ENCODE data around the gene USP43.
"Not testable (repeated sequence)": the region's sequence is repeated elsewhere in the genome, so short reads cannot be mapped to it uniquely, and the experiment has no call there.

Gene USP43

GRCh38 chr17:9644910-9645751 lies at the start of gene USP43:
USP43 (plus strand) TSS chr17:9645517; CDS start chr17:9645633, 116 bp downstream.
- Mint-ChIP-seq H3K4me1 (peaks cover 15% of the 10 kb centered on the region), H3K4me3 (peak within 1 kb of the TSS; percentile 77), H3K27ac (peak within 1 kb of the TSS; percentile 52), H3K27me3 (peaks cover 49% of the 10 kb centered on the region), H3K36me3 (ENCODE audit: low read depth) (no peaks in the 10 kb centered on the region), H3K9me3 (no peaks in the 10 kb centered on the region)
- ATAC-seq, result peak; percentile 68
- peak; percentile 48 for DNase-seq

DNA sequence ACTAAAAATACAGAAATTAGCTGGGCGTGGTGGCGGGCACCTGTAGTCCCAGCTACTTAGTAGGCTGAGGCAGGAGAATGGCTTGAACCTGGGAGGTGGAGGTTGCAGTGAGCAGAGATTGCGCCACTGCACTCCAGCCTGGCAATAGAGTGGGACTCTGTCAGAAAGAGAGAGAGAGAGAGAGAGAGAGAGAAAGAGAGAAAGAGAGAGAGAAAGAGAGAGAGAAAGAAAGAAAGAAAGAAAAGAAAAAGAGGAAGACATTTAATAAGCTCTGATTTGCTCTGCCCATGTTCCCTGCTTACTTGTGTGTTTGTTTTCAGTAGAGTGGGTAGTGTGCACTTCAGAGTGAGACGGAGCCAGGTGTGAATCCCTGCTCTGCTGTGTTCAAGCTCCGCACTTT lies 47.7 kb upstream of the USP43 start:
- not testable (repeated sequence) for H3K4me1 Mint-ChIP-seq; ATAC-seq; DNase-seq; H3K27ac Mint-ChIP-seq; H3K9me3 Mint-ChIP-seq; H3K4me3 Mint-ChIP-seq; H3K36me3 Mint-ChIP-seq (ENCODE audit: low read depth)
- peaks cover 15% of the 10 kb centered on the region for H3K27me3 Mint-ChIP-seq

DNA sequence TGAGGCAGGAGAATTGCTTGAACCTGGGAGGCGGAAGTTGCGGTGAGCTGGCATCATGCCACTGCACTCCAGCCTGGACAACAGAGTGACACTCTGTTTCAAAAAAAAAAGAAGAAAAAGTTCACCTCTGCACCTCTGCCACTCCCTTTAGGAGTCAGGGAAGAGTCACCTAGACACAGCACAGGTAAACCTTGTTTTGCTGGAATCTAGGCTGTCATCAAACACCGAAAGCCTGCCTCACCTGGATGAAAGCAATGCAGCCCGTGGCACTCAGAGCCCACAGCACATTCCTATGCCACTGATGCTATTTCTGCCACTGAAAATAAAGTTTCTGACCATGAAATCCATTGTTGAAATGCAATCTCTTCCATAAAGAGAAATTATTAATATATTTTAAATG lies 46.7 kb upstream of the USP43 start:
- ATAC-seq, result no peak
- no peak overlapping the region for H3K27ac Mint-ChIP-seq
- no peak overlapping the region for H3K4me3 Mint-ChIP-seq
- H3K9me3 Mint-ChIP-seq, result no peaks in the 10 kb centered on the region
- no peak for DNase-seq
- H3K27me3 Mint-ChIP-seq, result peaks cover 16% of the 10 kb centered on the region
- H3K4me1 Mint-ChIP-seq, result no peaks in the 10 kb centered on the region
- H3K36me3 Mint-ChIP-seq (ENCODE audit: low read depth), result no peaks in the 10 kb centered on the region

GRCh38 chr17:9604583-9604982 lies 40.7 kb upstream of the USP43 start:
- ATAC-seq; H3K4me1 Mint-ChIP-seq; H3K36me3 Mint-ChIP-seq (ENCODE audit: low read depth); H3K9me3 Mint-ChIP-seq; H3K27ac Mint-ChIP-seq; DNase-seq; H3K4me3 Mint-ChIP-seq; H3K27me3 Mint-ChIP-seq: not testable (repeated sequence)

DNA sequence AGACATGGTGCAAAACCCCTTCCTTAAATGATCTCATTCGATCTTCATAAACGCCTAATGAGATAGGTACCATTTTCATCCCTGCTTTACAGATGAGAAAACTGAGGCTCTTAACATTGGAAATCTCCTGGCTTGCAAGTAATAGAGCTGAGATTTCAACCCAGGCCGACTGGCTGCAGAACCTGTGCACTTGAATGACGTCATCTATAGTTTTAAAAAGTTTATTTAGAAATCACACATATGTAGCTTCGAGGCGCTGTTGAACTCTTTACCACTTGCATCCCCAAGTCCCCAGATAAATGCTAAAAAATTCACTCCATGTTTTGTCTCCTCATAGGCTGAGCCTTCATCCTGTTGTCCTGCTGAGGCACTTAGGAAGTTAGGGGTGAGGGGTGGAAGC lies 38.9 kb upstream of the USP43 start:
- Mint-ChIP-seq H3K9me3 (no peaks in the 10 kb centered on the region), H3K4me1 (no peaks in the 10 kb centered on the region), H3K36me3 (ENCODE audit: low read depth) (no peaks in the 10 kb centered on the region), H3K4me3 (no peak overlapping the region), H3K27ac (no peak overlapping the region), H3K27me3 (peaks cover 9% of the 10 kb centered on the region)
- no peak for ATAC-seq
- no peak for DNase-seq

- H3K27me3 Mint-ChIP-seq; DNase-seq; H3K9me3 Mint-ChIP-seq; H3K4me3 Mint-ChIP-seq; ATAC-seq; H3K4me1 Mint-ChIP-seq; H3K27ac Mint-ChIP-seq; H3K36me3 Mint-ChIP-seq (ENCODE audit: low read depth): not testable (repeated sequence)
Observed at GRCh38 chr17:9607058-9607457, 38.3 kb upstream of the USP43 start.

DNA sequence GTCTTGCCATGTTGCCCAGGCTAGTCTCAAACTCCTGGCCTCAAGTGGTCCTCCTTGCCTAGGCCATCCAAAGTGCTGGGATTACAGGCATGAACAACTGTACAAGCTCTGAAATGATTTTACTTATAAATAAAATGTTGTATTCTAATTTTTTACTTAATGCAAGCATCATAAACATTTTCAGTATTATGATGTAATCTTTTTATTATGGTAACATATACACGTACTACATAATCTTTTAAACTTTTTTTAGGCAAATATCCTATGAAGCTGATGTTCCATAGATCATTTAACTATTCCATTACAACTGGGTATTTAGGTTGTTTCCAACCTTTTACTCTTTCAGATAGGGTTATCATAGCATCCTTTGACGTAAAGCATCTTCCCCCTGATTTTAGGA lies 33.8 kb upstream of the USP43 start:
- Mint-ChIP-seq H3K9me3 (no peaks in the 10 kb centered on the region), H3K27me3 (peaks cover 11% of the 10 kb centered on the region), H3K4me3 (no peak overlapping the region), H3K27ac (no peak overlapping the region), H3K36me3 (ENCODE audit: low read depth) (no peaks in the 10 kb centered on the region), H3K4me1 (no peaks in the 10 kb centered on the region)
- DNase-seq, result no peak
- ATAC-seq, result no peak

DNA sequence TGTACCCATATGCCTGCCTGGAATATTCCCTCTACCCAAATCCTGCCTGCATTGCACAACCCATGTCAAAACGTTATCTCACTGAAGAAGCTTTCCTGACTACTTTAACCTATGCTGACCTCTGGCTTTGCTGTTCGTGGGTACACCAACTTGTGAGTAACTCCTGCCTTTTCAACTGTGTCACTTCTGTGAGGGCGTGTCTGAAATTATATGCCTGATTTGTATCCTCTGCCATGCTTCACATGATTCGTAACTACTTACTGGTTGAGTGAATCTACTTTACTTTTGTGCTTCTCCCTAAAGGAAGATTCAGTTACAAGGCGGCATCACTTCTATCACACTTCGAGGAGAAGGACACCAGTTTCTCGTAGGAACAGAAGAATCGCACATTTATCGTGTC lies 33.3 kb upstream of the USP43 start:
- no peak overlapping the region for H3K27ac Mint-ChIP-seq
- no peak overlapping the region for H3K4me3 Mint-ChIP-seq
- no peaks in the 10 kb centered on the region for H3K36me3 Mint-ChIP-seq (ENCODE audit: low read depth)
- DNase-seq (no peak), ATAC-seq (no peak)
- no peaks in the 10 kb centered on the region for H3K4me1 Mint-ChIP-seq
- no peaks in the 10 kb centered on the region for H3K9me3 Mint-ChIP-seq
- peaks cover 11% of the 10 kb centered on the region for H3K27me3 Mint-ChIP-seq

DNA sequence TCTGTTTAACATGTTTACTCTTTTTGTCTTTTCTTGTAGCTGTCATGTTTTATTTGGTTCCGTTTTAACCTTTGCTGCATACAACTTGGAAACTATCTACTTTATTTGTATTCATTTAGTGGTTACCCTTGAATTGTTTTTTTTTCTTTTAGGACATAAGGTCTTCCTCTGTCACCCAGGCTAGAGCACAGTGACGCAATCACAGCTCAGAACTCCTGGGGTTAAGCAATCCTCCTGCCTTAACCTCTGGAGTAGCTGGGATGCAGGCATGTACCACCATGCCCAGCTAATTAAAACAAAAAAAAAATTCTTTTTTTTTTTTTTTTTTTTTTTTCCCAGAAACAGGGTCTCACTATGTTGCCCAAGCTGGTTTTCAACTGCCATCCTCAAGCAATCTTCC lies 29.8 kb upstream of the USP43 start:
- no peak for DNase-seq
- Mint-ChIP-seq H3K4me1 (no peaks in the 10 kb centered on the region), H3K4me3 (no peak overlapping the region), H3K27me3 (peaks cover 11% of the 10 kb centered on the region), H3K9me3 (no peaks in the 10 kb centered on the region), H3K36me3 (ENCODE audit: low read depth) (no peaks in the 10 kb centered on the region), H3K27ac (no peak overlapping the region)
- no peak for ATAC-seq

DNA sequence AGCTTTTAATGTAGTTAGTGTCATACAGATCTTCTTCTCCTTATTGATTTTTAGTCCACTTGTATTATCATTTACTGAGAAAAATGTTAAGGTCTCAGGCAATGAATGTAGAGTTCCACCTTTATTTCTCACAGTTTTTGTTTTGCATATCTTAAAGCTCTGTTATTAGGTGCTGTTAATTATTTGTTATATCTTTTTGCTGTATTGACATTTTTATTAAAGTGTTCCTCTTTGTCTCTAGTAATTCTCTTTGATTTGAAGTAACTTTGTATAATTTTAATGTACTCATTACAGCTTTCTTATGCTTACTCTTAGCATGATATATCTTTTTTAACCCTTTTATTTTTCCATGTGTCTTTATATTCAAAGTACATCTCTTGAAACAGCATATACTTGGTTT lies 22.4 kb upstream of the USP43 start:
- Mint-ChIP-seq H3K4me3 (no peak overlapping the region), H3K36me3 (ENCODE audit: low read depth) (no peaks in the 10 kb centered on the region), H3K4me1 (no peaks in the 10 kb centered on the region), H3K27ac (no peak overlapping the region), H3K9me3 (peaks cover 27% of the 10 kb centered on the region), H3K27me3 (no peaks in the 10 kb centered on the region)
- no peak for ATAC-seq
- no peak for DNase-seq

- Mint-ChIP-seq H3K36me3 (ENCODE audit: low read depth) (no peaks in the 10 kb centered on the region), H3K9me3 (peaks cover 9% of the 10 kb centered on the region), H3K27me3 (peaks cover 14% of the 10 kb centered on the region), H3K27ac (no peak overlapping the region), H3K4me3 (no peak overlapping the region), H3K4me1 (no peaks in the 10 kb centered on the region)
- ATAC-seq (no peak), DNase-seq (no peak)
Observed at GRCh38 chr17:9628509-9628908, 16.8 kb upstream of the USP43 start.

DNA sequence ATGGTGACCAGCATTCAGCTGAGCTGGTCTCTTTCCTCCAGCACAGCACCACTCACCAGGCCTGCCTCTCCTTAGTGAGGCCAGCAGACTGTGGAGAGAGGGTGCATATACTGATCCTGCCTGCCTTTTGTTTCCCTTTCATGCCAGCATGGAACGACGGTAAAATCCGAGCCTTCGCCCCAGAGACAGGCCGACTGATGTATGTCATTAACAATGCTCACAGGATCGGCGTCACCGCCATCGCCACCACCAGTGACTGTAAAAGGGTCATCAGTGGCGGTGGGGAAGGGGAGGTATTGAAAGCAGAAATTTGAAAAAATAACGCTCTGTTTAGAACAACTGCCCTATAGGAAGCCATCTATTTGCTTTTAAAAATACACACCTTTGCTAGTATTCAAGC lies 12.6 kb upstream of the USP43 start:
- no peak overlapping the region for H3K27ac Mint-ChIP-seq

GRCh38 chr17:9635340-9635739 lies 10.0 kb upstream of the USP43 start:
- DNase-seq (no peak), ATAC-seq (no peak)
- H3K9me3 Mint-ChIP-seq, result no peaks in the 10 kb centered on the region
- no peak overlapping the region for H3K4me3 Mint-ChIP-seq
- H3K4me1 Mint-ChIP-seq, result no peaks in the 10 kb centered on the region
- H3K27ac Mint-ChIP-seq, result no peak overlapping the region
- no peaks in the 10 kb centered on the region for H3K36me3 Mint-ChIP-seq (ENCODE audit: low read depth)
- peaks cover 31% of the 10 kb centered on the region for H3K27me3 Mint-ChIP-seq

More for the DNA sequence above, 12.6 kb upstream of the USP43 start:
- Mint-ChIP-seq H3K27me3 (peaks cover 27% of the 10 kb centered on the region), H3K36me3 (ENCODE audit: low read depth) (no peaks in the 10 kb centered on the region), H3K4me3 (no peak overlapping the region), H3K9me3 (no peaks in the 10 kb centered on the region), H3K4me1 (no peaks in the 10 kb centered on the region)
- DNase-seq (no peak), ATAC-seq (no peak)

DNA sequence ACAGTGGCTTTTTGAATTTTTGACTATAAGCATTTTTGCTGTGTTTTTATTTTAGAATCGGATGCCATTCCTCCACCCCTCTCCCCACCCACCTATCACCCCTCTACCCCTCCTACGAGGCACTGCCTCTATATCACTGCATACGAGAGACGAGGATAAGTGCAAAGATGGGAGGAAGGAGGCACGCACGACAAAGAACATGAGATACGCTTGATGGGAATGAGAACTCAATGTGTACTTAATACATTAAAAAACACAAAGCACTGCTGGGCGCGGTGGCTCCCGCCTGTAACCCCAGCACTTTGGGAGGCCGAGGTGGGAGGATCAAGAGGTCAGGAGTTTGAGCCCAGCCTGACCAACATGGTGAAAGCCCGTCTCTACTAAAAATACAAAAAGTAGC lies 8.8 kb upstream of the USP43 start:
- H3K9me3 Mint-ChIP-seq, result no peaks in the 10 kb centered on the region
- no peak overlapping the region for H3K4me3 Mint-ChIP-seq

GRCh38 chr17:9640388-9640787 lies 4.9 kb upstream of the USP43 start:
- H3K4me1 Mint-ChIP-seq, result not testable (repeated sequence)
- peaks cover 42% of the 10 kb centered on the region for H3K27me3 Mint-ChIP-seq

More for the DNA sequence above, 8.8 kb upstream of the USP43 start:
- Mint-ChIP-seq H3K27ac (no peak overlapping the region), H3K27me3 (peaks cover 28% of the 10 kb centered on the region), H3K4me1 (no peaks in the 10 kb centered on the region), H3K36me3 (ENCODE audit: low read depth) (no peaks in the 10 kb centered on the region)
- ATAC-seq (no peak), DNase-seq (no peak)

More at GRCh38 chr17:9640388-9640787, 4.9 kb upstream of the USP43 start:
- H3K36me3 Mint-ChIP-seq (ENCODE audit: low read depth); H3K9me3 Mint-ChIP-seq; H3K4me3 Mint-ChIP-seq; ATAC-seq; H3K27ac Mint-ChIP-seq; DNase-seq: not testable (repeated sequence)
